H1 (cell line): ENCODE data around the gene SLC12A2. TPM values are rescaled to one million over a fixed set of nuclear protein-coding genes. Genes with fewer than 3 reads are reported as not detected.

Experiments used
- CHD7 ChIP-seq: fragments of 300-600 bp; sonication (generic); IDR thresholded peaks from 2 replicates; pipeline ENCODE4 v1.7.1; 2012; ENCODE audit warnings: low read length, moderate library complexity, mild to moderate bottlenecking, inconsistent platforms; ENCODE audit not compliant: insufficient replicate concordance
- CREB1 ChIP-seq: IDR thresholded peaks from 2 replicates; pipeline ENCODE4 v1.6.1; 2012; ENCODE audit warnings: inconsistent platforms
- TBP ChIP-seq: IDR thresholded peaks from 2 replicates; pipeline ENCODE4 v1.6.1; 2011; ENCODE audit warnings: low read depth, low read length, improper control_type of control experiment
- ZNF274 ChIP-seq: IDR thresholded peaks from 2 replicates; pipeline ENCODE4 v1.7.0; 2012; ENCODE audit warnings: low read length, borderline replicate concordance; ENCODE audit errors: extremely low read depth
- polyA plus RNA-seq, 7 experiments: library from polyadenylated mRNA; depleted of rRNA in 3 of 7; stranded (reverse) in 5 of 7; unstranded in 2 of 7; fragments of >200 nt in 5 of 7; fragments of 200-250 nt in 2 of 7; gene quantifications; 1 replicate in 5 of 7; 2 replicates in 1 of 7; 4 replicates in 1 of 7; pipeline versions ENCODE4 v1.2.1 to v1.2.3, GENCODE V29; 2011 to 2013; ENCODE audit warnings: missing spikeins in 2 of 7, mixed read lengths in 2 of 7
- total RNA-seq: library from RNA; stranded (reverse); fragmentation: NEBNext Ultra II Directional; extraction: Animal tissue kit (Norgen Biotek cat#: 25700); gene quantifications from 2 replicates; pipeline ENCODE4 v1.2.1, GENCODE V29; 2021

SLC12A2 gene
- total and polyA plus RNA-seq, 2 of the 8 experiments (the other 6 are each of a cell fraction or from before 2014, with no cell fraction given): 2.6 to 16.2 TPM

- TF ChIP-seq CHD7 (no peak), ZNF274 (no peak), CREB1 (no peak), TBP (no peak)
These were observed 124.9 kb downstream of the SLC12A2 start (continued) for GRCh38 chr5:128208436-128208835.
